Stimulated activated naive B cell treated with anti-CD40 and anti-IgM and Interleukin-4, amounts not matched to agents 10 μg/mL and 1 μg/mL and 100 μg/mL, for 72 hours (primary cell): Measurements from ENCODE around the gene KCND2.

Experiments
- ATAC-seq, 2 donors: fragments of 150-1000 bp; cut with Tn5 transposase; replicated peaks; 2 replicates each; pipeline ENCODE4 v1.10.0; 2021; ENCODE audit warnings: moderate library complexity in 1 of 2
- DNase-seq: peaks from one replicate; pipeline ENCODE4 v3.0.0; 2021
- H3K27ac Mint-ChIP-seq: one replicate; pipeline ENCODE4 v1.8.0; 2022; ENCODE audit warnings: mild to moderate bottlenecking, mixed read lengths
- H3K27me3 Mint-ChIP-seq, 2 donors: one replicate each; pipeline ENCODE4 v1.8.0; 2022; ENCODE audit warnings: mixed read lengths in 2 of 2
- H3K36me3 Mint-ChIP-seq, 2 donors: one replicate each; pipeline ENCODE4 v1.8.0; 2022; ENCODE audit warnings: mixed read lengths in 2 of 2, mild to moderate bottlenecking in 1 of 2
- H3K4me1 Mint-ChIP-seq, 2 donors: one replicate each; pipeline ENCODE4 v1.8.0; 2022; ENCODE audit warnings: mixed read lengths in 2 of 2, mild to moderate bottlenecking in 1 of 2
- H3K4me3 Mint-ChIP-seq, 2 donors: one replicate each; pipeline ENCODE4 v1.8.0; 2022; ENCODE audit warnings: mild to moderate bottlenecking in 2 of 2, mixed read lengths in 2 of 2, moderate library complexity in 1 of 2
- H3K9me3 Mint-ChIP-seq, 2 donors: one replicate each; pipeline ENCODE4 v1.8.0; 2022; ENCODE audit warnings: mixed read lengths in 2 of 2, mild to moderate bottlenecking in 1 of 2

The KCND2 gene

DNA sequence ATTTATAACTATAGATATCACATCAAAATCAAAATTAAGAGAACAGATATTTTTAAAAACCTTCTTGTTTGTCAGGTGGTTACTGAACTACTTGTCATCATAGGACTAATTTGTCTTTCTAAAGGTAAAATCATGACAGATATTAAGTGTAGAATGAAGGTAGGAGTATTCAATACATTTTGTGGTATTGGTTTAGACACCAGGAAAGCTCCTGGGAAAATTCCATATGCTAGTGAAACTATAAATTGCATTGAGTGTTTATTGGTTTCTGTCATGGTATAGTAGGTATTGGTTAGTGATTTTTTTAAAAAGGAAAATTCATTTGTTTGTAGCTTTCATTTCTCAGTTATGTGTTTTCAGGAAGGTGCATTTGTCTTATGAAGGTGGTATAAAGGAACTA, 132.7 kb downstream of the KCND2 start:
- DNase-seq (no peak), ATAC-seq (no peak)
- Mint-ChIP-seq H3K4me1 (peaks cover 0 to 1% of the 10 kb centered on the region in 2 donors), H3K36me3 (no peaks in the 10 kb centered on the region), H3K27ac (no peak overlapping the region), H3K4me3 (no peak overlapping the region), H3K9me3 (no peaks in the 10 kb centered on the region), H3K27me3 (no peaks in the 10 kb centered on the region)

DNA sequence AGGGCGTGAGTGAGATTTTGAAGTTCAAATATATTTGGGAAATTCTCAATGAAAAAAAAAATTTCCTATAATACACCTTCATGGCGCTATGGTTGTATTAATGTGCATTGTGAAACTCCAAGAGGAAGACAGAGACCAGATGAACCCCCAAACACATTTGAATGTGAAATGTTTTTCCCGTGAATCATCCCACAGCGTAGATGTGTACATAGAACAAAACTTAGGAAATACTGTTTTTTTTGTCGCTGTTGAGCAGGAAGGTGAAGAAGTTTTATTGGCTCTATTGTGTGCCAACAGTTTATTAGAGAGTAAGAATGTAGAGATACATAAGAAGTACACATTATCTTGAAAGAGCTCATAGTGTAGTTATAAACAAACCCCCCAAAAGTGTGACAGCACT, 134.0 kb downstream of the KCND2 start:
- no peaks in the 10 kb centered on the region for H3K9me3 Mint-ChIP-seq
- DNase-seq: no peak

DNA sequence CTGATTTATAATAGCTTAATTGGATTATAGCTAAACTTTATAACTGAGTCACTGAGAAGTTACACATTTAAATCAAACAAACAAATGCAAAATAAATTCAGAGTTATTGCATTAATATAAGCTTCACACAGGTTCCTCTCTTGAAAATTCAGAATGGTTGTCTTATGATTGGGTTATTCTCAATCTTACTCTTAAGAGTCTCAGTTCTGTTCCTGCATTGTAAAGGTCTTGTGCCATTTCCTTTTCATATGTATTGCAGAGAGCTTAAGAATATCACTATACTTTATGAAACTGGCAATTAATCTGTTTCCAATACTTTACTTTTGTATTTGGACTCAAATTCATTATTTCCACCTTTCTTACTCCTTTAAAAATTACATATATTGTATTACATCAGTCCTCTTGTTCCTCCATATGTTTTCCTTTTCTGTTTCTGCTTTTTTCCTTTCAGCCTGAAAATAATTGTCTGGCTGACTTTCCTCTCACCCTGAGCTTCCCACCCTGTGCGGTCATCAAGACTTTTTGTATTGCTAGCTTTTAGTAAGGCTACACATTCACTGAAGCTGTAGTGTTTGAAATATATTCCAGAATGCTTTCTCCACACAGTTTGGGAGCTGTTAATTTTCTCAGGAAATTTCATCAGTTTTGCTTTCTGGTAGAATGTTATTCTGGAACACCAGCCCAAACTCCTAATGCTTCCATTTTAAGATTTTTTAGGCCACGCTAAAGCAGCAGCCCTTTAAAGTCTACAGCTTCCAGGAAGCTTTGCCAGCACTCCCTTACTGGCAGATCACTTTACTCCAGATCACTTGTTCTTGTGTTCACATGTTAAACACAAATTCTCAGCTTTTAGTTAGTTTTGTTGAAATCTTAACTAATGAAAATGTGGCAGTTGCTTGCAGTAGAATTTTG, 139.4 kb downstream of the KCND2 start:
- Mint-ChIP-seq H3K4me3 (no peak overlapping the region), H3K27ac (no peak overlapping the region), H3K36me3 (no peaks in the 10 kb centered on the region), H3K9me3 (no peaks in the 10 kb centered on the region), H3K27me3 (no peaks in the 10 kb centered on the region), H3K4me1 (no peaks in the 10 kb centered on the region)
- ATAC-seq (peak in 1 of 2 donors; percentile 73), DNase-seq (no peak)

More for the DNA sequence above, 134.0 kb downstream of the KCND2 start:
- H3K36me3 Mint-ChIP-seq: no peaks in the 10 kb centered on the region
- no peaks in the 10 kb centered on the region for H3K4me1 Mint-ChIP-seq
- H3K4me3 Mint-ChIP-seq: no peak overlapping the region
- H3K27me3 Mint-ChIP-seq: no peaks in the 10 kb centered on the region
- no peak for ATAC-seq
- H3K27ac Mint-ChIP-seq: no peak overlapping the region

GRCh38 chr7:120413164-120413563, 140.2 kb downstream of the KCND2 start:
- Mint-ChIP-seq H3K27me3 (no peaks in the 10 kb centered on the region), H3K4me3 (no peak overlapping the region), H3K9me3 (no peaks in the 10 kb centered on the region), H3K27ac (no peak overlapping the region), H3K4me1 (no peaks in the 10 kb centered on the region), H3K36me3 (no peaks in the 10 kb centered on the region)
- no peak for DNase-seq
- ATAC-seq: no peak

DNA sequence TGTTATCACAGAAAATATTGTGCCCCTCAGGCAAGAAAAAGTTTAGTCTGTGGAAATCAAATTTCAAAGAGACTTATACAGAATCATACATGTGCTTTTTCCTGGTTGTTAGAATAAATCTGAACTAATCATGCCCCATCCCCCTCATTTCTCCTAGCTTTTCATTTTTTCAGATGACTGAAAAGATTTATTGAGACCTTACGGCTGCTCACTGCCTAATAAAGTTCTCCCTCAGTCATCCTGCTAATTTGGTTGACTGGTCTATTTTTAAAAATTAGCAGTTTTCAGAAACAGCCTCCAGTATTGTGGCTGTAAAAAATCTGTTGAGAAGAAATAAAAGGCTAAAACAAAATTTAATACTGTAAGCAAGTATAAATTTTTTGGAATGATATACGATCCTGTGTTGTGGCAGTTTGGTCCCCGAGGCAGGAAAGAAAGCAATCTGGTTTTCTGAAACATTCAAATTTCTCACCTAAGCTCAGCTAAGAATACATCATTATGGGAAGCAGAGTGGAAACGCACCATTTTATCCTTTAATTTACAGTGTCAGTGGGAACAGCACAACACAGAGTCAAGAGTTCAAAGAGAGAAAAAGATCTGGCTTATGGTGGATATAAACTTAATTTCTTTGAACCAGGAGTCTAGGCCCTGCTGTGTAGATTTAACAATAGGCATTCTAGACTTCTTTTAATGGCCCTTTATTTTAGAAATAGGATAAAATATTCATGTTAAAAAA, 144.4 kb downstream of the KCND2 start:
- no peaks in the 10 kb centered on the region for H3K27me3 Mint-ChIP-seq
- peaks cover 0 to under 1% of the 10 kb centered on the region in 2 donors for H3K9me3 Mint-ChIP-seq
- DNase-seq (no peak), ATAC-seq (no peak)
- H3K4me3 Mint-ChIP-seq: no peak overlapping the region
- H3K4me1 Mint-ChIP-seq: no peaks in the 10 kb centered on the region
- no peak overlapping the region for H3K27ac Mint-ChIP-seq
- no peaks in the 10 kb centered on the region for H3K36me3 Mint-ChIP-seq

DNA sequence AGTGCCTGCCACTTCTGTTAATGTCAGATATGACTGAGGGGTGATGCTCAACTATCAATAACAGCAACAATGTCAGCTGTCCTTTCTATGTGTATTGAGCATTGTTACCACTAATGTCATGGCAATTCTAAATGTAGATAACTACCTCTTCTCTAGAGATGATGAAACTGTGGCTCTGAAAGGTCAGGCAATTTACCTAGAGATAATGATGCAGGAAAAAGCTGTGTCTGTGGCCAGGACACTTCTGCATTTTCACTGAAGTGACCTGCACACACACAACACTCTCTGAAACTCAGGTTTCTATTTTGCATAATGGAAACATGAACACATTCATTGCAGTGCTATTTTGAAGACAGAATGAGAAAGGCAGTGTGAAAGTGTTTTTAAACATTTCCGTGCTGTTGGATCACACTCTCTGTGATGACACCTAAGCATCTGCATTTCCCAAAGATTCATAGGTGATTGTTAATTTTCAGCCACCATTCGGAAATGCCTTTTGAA, 148.2 kb downstream of the KCND2 start:
- peak; percentile 2 for DNase-seq
- no peak overlapping the region for H3K27ac Mint-ChIP-seq
- H3K36me3 Mint-ChIP-seq: no peaks in the 10 kb centered on the region
- no peaks in the 10 kb centered on the region for H3K27me3 Mint-ChIP-seq
- peaks cover 0 to 2% of the 10 kb centered on the region in 2 donors for H3K9me3 Mint-ChIP-seq
- H3K4me1 Mint-ChIP-seq: no peaks in the 10 kb centered on the region
- no peak overlapping the region for H3K4me3 Mint-ChIP-seq
- peak; percentile 90 to 93 for ATAC-seq

- H3K36me3 Mint-ChIP-seq: no peaks in the 10 kb centered on the region
- ATAC-seq (no peak), DNase-seq (no peak)
- H3K27ac Mint-ChIP-seq: no peak overlapping the region
- H3K4me3 Mint-ChIP-seq: no peak overlapping the region
- H3K4me1 Mint-ChIP-seq: no peaks in the 10 kb centered on the region
- H3K9me3 Mint-ChIP-seq: peaks cover 0 to 5% of the 10 kb centered on the region in 2 donors
- no peaks in the 10 kb centered on the region for H3K27me3 Mint-ChIP-seq
Measured at GRCh38 chr7:120431016-120431415, 158.0 kb downstream of the KCND2 start.

- Mint-ChIP-seq H3K27me3 (no peaks in the 10 kb centered on the region), H3K36me3 (no peaks in the 10 kb centered on the region), H3K9me3 (peaks cover 0 to 2% of the 10 kb centered on the region in 2 donors), H3K4me3 (no peak overlapping the region), H3K27ac (no peak overlapping the region), H3K4me1 (no peaks in the 10 kb centered on the region)
- DNase-seq: no peak
- no peak for ATAC-seq
Measured at GRCh38 chr7:120436487-120437060, 163.6 kb downstream of the KCND2 start.

DNA sequence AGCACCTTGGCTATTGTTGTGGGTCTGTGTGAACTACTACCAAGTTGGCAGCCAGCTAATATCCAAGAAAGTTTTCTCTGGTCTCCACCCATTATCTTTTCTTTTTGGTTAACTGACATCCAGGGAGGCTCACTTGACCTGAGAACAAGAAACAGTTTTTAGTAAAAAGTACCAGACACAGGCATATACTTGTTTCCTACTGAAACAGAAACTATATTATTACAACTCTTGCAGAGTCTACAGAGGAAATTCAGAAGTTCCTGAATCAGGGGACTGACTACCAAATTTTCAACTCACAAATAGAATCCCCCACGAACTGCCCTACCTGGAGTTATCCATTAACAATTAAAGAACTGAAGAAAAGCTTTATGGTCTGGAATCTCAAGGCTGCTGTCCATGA, 168.9 kb downstream of the KCND2 start:
- Mint-ChIP-seq H3K36me3 (no peaks in the 10 kb centered on the region), H3K4me3 (no peak overlapping the region)

GRCh38 chr7:120442838-120443237, 169.9 kb downstream of the KCND2 start:
- Mint-ChIP-seq H3K27me3 (no peaks in the 10 kb centered on the region), H3K4me1 (no peaks in the 10 kb centered on the region), H3K4me3 (no peak overlapping the region), H3K9me3 (no peaks in the 10 kb centered on the region), H3K36me3 (no peaks in the 10 kb centered on the region), H3K27ac (no peak overlapping the region)
- ATAC-seq (no peak), DNase-seq (no peak)

More for the DNA sequence above, 168.9 kb downstream of the KCND2 start:
- DNase-seq (no peak), ATAC-seq (no peak)
- Mint-ChIP-seq H3K27me3 (no peaks in the 10 kb centered on the region), H3K27ac (no peak overlapping the region), H3K9me3 (no peaks in the 10 kb centered on the region), H3K4me1 (no peaks in the 10 kb centered on the region)

GRCh38 chr7:120444650-120445049, 171.7 kb downstream of the KCND2 start:
- H3K9me3 Mint-ChIP-seq: no peaks in the 10 kb centered on the region
- no peak overlapping the region for H3K27ac Mint-ChIP-seq
- H3K4me1 Mint-ChIP-seq: no peaks in the 10 kb centered on the region
- no peak overlapping the region for H3K4me3 Mint-ChIP-seq
- no peaks in the 10 kb centered on the region for H3K27me3 Mint-ChIP-seq
- ATAC-seq (no peak), DNase-seq (no peak)
- H3K36me3 Mint-ChIP-seq: no peaks in the 10 kb centered on the region

GRCh38 chr7:120445276-120445675, 172.3 kb downstream of the KCND2 start:
- Mint-ChIP-seq H3K27ac (no peak overlapping the region), H3K4me3 (no peak overlapping the region), H3K36me3 (no peaks in the 10 kb centered on the region), H3K9me3 (peaks cover 0 to under 1% of the 10 kb centered on the region in 2 donors), H3K4me1 (no peaks in the 10 kb centered on the region), H3K27me3 (no peaks in the 10 kb centered on the region)
- ATAC-seq (no peak), DNase-seq (no peak)

GRCh38 chr7:120452665-120453064, 179.7 kb downstream of the KCND2 start:
- H3K27ac Mint-ChIP-seq: no peak overlapping the region
- ATAC-seq: no peak

GRCh38 chr7:120456699-120457098, 183.7 kb downstream of the KCND2 start:
- Mint-ChIP-seq H3K9me3 (peaks cover 14 to 16% of the 10 kb centered on the region in 2 donors), H3K4me1 (no peaks in the 10 kb centered on the region), H3K4me3 (no peak overlapping the region), H3K27ac (no peak overlapping the region), H3K36me3 (peaks cover 0 to 4% of the 10 kb centered on the region in 2 donors), H3K27me3 (no peaks in the 10 kb centered on the region)
- DNase-seq: no peak
- ATAC-seq: no peak

More at GRCh38 chr7:120452665-120453064, 179.7 kb downstream of the KCND2 start:
- no peak for DNase-seq
- Mint-ChIP-seq H3K4me3 (no peak overlapping the region), H3K27me3 (no peaks in the 10 kb centered on the region), H3K36me3 (peaks cover 0 to 4% of the 10 kb centered on the region in 2 donors), H3K9me3 (peaks cover 13 to 14% of the 10 kb centered on the region in 2 donors), H3K4me1 (no peaks in the 10 kb centered on the region)
